CD4-positive, alpha-beta T cell treated with Interleukin-6 at 100 ng/mL for 8 hours (primary cell): ENCODE data around the gene STARD13.

Experiments used
- DNase-seq: peaks from one replicate; pipeline ENCODE4 v3.0.0-alpha.2; 2020; ENCODE audit warnings: mixed read lengths, low spot score

The STARD13 gene

DNA sequence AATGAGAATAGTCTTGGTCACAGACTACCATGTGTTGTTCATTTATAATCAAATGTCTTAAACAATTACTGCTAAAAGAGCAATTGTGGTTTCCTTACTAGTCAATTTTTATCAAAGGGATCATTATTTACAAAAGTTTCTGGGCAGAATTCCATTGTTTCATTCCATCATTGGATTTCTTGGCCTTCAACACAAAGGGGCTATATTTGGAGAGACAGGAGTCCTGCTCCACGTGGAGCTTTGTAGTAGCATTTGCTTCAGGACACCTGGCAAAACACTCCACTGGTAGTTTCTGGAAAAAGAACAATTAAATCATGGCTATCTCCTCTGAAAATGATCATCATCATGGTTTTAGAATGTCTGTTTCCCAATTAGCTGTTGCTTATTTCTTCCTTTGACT lies 22.3 kb upstream of the STARD13 start:
- DNase-seq = no peak

- no peak for DNase-seq
Observed at GRCh38 chr13:33303855-33304597, 18.5 kb upstream of the STARD13 start.

DNA sequence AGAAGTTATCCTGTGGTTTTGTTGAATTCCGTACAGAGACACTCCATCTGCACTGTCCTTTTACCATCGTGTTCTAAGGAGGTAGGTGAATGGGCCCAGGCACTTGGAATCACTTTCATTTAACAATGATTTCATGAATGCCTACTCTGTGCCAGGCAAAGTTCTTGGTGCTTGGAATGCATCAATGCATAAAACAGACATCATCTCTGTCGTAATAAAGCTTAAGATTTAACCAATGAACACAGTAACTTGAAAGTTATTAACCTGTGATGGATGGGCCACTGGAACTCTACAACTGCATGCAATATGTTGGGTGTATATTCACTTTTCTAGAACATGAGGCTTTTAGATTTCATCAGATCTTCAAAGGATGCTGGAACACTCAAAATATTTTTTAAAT lies 14.1 kb upstream of the STARD13 start:
- no peak for DNase-seq

DNA sequence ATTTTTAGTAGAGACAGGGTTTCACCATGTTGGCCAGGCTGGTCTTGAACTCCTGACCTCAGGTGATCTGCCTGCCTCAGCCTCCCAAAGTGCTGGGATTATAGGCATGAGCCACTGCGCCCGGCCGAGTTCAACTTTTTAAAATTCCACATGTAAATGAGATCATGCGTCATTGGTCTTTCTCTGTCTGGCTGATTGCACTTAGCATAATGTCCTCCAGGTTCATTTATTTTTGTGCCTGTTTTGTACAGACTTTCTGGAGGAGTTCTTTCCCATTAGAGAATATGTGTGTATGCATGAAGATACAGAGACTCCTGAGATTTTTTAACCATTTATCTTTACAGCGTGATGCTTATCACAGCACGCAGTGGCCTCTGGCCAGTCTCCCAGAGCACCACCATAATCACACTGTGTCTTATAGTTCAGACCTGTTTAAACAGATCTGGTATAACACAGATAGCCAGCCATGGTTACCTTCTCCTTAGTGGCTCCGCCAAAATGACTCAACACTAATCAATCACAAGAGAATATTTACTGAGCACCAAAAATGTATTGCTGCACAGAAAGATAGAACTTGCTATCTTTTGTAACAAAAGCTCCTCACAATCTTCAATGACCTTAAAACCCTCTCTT lies 11.4 kb upstream of the STARD13 start:
- DNase-seq = no peak

DNA sequence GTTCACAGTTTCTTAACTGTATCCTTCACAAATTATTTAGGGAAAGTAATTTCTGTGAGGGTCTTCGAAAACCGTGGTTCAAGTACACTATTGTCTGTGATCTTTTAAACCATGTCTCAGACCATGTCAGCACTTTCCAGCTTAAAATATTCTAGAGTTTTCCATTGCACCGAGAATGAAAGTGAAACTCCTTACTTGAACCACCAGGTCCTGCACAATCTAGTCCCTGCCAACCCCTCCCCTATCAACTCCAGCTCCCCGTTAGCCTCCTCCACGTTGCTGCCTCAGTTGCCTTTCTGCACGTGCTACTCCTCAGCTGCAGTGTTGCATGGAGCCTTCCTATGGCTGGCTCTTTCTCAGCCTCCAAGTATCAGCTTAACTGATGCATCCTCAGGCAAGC lies 7.2 kb upstream of the STARD13 start:
- no peak for DNase-seq

GRCh38 chr13:33290421-33290965 lies 4.9 kb upstream of the STARD13 start:
- no peak for DNase-seq

GRCh38 chr13:33289966-33290365 lies 4.4 kb upstream of the STARD13 start:
- DNase-seq = no peak

DNA sequence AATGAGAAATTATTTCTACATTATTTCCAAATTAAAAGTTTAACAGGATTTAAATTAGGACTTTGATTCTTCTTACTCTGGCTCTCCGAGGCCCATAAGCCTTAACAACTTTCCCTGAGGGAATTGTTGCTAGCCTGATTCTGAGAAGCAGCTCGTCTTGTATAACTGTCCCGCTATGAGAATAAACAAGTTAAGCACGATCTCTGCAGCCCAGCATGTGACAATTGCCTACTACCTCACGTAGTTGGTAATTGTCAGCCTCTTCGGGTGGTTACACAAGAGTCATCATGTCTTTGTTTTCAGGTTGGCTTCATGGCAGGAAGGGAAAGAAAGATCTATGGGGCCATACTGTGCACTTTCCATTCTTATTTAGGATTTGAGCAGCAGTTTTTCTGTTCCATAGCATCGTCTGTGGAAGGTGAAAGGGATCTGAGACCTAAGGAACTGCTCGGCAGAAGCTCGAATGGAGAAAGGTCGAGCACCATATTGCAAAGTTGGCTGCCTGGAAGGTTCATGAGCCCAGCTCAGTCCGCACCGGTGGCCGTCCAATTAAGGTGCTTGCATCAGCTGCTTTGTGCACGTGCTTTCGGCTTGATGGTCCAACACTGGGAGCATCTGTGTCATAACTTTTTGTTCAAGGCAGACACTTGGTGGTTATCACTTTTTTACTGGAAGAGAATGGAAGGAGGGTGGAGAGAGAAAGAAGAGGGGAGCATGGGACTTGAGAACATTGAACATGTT lies 1.8 kb upstream of the STARD13 start:
- no peak for DNase-seq

DNA sequence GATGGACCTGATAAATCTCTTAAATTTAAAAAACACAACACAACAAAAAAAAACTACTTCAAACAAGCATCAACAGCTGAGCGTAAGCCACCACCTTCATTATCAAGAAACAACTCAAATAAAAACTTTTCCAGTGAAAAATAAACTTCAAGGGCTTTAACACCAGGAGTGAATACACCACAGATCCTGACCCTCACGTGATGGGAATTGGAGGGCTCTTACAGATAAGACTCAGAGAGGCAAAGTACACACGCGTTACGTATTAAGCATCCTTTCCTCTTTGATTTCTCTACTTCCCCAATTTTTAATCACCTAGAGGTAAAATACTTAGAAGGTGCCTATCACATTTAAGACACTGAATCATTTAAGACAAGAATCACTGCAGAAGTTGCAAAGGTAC lies 573 bp upstream of the STARD13 start:
- DNase-seq = no peak

GRCh38 chr13:33284916-33285315 lies 639 bp downstream of the STARD13 start:
- no peak for DNase-seq

- no peak for DNase-seq
Observed at GRCh38 chr13:33284031-33284430, 1.5 kb downstream of the STARD13 start.

GRCh38 chr13:33283195-33283911 lies 2.2 kb downstream of the STARD13 start:
- DNase-seq = no peak

GRCh38 chr13:33281951-33282595 lies 3.5 kb downstream of the STARD13 start:
- no peak for DNase-seq

GRCh38 chr13:33280923-33281322 lies 4.6 kb downstream of the STARD13 start:
- DNase-seq = no peak

DNA sequence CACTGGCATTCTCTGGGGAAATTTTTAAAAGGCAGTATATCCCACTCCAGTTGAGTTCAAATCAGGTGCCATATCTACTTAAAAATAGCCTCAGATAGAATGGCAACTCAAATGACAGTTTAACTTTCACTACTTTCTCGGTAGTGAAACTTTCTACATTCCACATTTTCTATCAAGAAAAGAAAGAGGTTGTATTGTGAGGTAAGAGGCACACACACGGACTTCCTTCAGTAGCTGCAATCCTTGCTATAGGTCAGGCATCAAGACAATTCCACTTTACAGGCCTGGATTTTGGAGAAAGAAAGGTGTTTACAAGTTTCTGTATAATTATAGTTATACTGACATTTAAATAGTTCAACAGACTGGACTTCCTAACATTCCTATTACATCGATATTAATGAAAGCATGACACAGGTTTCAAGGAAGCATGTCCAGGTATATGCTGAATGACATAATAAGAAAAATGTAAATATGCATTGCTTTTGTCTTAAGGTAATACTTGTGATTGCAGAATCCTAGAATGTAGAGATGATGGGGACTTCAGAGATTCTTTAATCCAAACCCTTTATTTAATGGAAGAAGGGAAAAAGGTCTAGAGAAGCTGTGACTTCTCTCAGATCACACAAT lies 5.2 kb downstream of the STARD13 start:
- DNase-seq = no peak

GRCh38 chr13:33279414-33280278 lies 5.9 kb downstream of the STARD13 start:
- DNase-seq = no peak

DNA sequence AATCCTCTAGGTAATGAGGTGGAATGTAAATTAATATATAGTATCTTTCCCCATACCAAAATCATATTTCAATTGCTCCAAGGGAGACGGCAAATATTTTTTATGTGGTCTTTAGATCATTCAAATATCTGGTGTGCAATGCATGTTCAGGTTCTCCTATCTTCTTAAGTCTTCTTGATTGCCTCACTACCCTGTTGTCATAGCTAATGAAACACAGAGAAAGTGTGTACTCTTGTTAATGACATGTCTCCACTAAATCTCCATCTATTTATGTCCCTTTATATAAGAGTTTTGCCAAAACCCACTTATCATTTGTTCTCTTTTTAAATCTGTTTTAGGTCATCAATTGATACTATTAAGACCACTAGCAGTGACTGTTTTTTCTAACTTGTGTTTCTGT lies 6.6 kb downstream of the STARD13 start:
- no peak for DNase-seq

- DNase-seq = no peak
Observed at GRCh38 chr13:33277946-33278345, 7.6 kb downstream of the STARD13 start.

- no peak for DNase-seq
Observed at GRCh38 chr13:33277037-33277740, 8.4 kb downstream of the STARD13 start.

- no peak for DNase-seq
Observed at GRCh38 chr13:33276570-33276969, 9.0 kb downstream of the STARD13 start.
